ENCODE data around the gene ABLIM2. TPM values are rescaled to one million over a fixed set of nuclear protein-coding genes. Genes with fewer than 3 reads are reported as not detected.

The ABLIM2 gene
- total RNA-seq, 1 experiment from 2014 or later: 6.1 TPM

GRCh38 chr4:8013976-8014726 lies 144.5 kb downstream of the ABLIM2 start:
- ChIA-PET POLR2A (no interaction called here), RAD21 (ENCODE audit: low non-redundant PET in 1 of 2, low total read pairs in 2 of 2, uncharacterized antibody in 2 of 2, unreplicated experiment in 2 of 2) (no interaction called here), CTCF (no interaction called here)
- no peak for DNase-seq (ENCODE audit: low read depth, low spot score)
- intact Hi-C loops (cut with micrococcal nuclease): no loop called here
- no peak overlapping the region for H3K4me3 ChIP-seq (replicated peaks in 1 of 2; ENCODE audit: low read depth in 1 of 2, low read length in 2 of 2)
- BruUV-seq (replicated peaks): no TSS peak
- no peak for TF ChIP-seq POLR2A (IDR thresholded peaks at IDR 0.05; ENCODE audit: borderline replicate concordance, extremely low read depth, insufficient read depth, insufficient read length)
- H4K20me1 ChIP-seq (ENCODE audit: insufficient read depth): no peaks in the 10 kb centered on the region
- H3K27ac ChIP-seq (ENCODE audit: low read depth, low read length): no peak overlapping the region
- ATAC-seq: no peak
- H3K9ac ChIP-seq (ENCODE audit: low read length): no peak overlapping the region
- H3K79me2 ChIP-seq (ENCODE audit: insufficient read depth, low read length): no peaks in the 10 kb centered on the region
- peaks cover 0 to 1% of the 10 kb centered on the region in 2 experiments; a peak in 2 of 4 replicates for H3K4me1 ChIP-seq (ENCODE audit: control insufficient read depth in 1 of 2, insufficient read depth in 2 of 2, low read length in 2 of 2)
- peaks cover 10% of the 10 kb centered on the region; the same call in 1 of the 2 replicates for H3K27me3 ChIP-seq (ENCODE audit: insufficient read depth, low read length)
- H2AFZ ChIP-seq (ENCODE audit: low read depth, low read length, poor library complexity, severe bottlenecking): no peak overlapping the region
- H3K36me3 ChIP-seq (ENCODE audit: control insufficient read depth in 1 of 2, insufficient read depth in 2 of 2, low read length in 2 of 2): no peaks in the 10 kb centered on the region
- H3K4me2 ChIP-seq (ENCODE audit: low read length): no peak overlapping the region
- no peaks in the 10 kb centered on the region for H3K9me2 ChIP-seq (ENCODE audit: insufficient read depth)
- H3K9me3 ChIP-seq (ENCODE audit: control insufficient read depth in 1 of 2, insufficient read depth in 1 of 2, low read depth in 1 of 2, low read length in 2 of 2): no peaks in the 10 kb centered on the region

GRCh38 chr4:8012517-8012916 lies 146.1 kb downstream of the ABLIM2 start:
- POLR2A ChIA-PET: no interaction called here
- TF ChIP-seq SIN3A (IDR thresholded peaks at IDR 0.05; ENCODE audit: low read depth): no peak
- TF ChIP-seq TCF7L2 (IDR thresholded peaks at IDR 0.05; ENCODE audit: borderline replicate concordance, extremely low read depth, insufficient read depth, insufficient read length): no peak
- TF ChIP-seq MAX (IDR thresholded peaks at IDR 0.05): no peak
- TF ChIP-seq REST (IDR thresholded peaks at IDR 0.05; ENCODE audit: low read depth): no peak
- no peak for TF ChIP-seq RAD21 (IDR thresholded peaks at IDR 0.05; ENCODE audit: low read depth)
- TF ChIP-seq EGR1 (IDR thresholded peaks at IDR 0.05; ENCODE audit: low read depth): no peak
- TF ChIP-seq ZFX (IDR thresholded peaks at IDR 0.05): no peak
- no peak for TF ChIP-seq POLR2AphosphoS5 (IDR thresholded peaks at IDR 0.05; ENCODE audit: low read depth, low read length)
- no peak for TF ChIP-seq CTCF (IDR thresholded peaks at IDR 0.05 in 2 of 3, conservative IDR thresholded peaks at IDR 0.05 in 1 of 3; ENCODE audit: borderline replicate concordance in 1 of 3, insufficient read depth in 1 of 3, low read depth in 2 of 3, low read length in 2 of 3)
- TF ChIP-seq FOSL1 (IDR thresholded peaks at IDR 0.05; ENCODE audit: low read depth): no peak
- TF ChIP-seq CEBPB (IDR thresholded peaks at IDR 0.05; ENCODE audit: low read depth): no peak
- TF ChIP-seq ELF1 (IDR thresholded peaks at IDR 0.05; ENCODE audit: borderline replicate concordance, low read depth): no peak
- TF ChIP-seq JUND (IDR thresholded peaks at IDR 0.05): no peak
- no peak for TF ChIP-seq ATF3 (IDR thresholded peaks at IDR 0.05)
- TF ChIP-seq EZH2phosphoT487 (IDR thresholded peaks at IDR 0.05; ENCODE audit: borderline replicate concordance): no peak

More at GRCh38 chr4:8012517-8012916, 146.1 kb downstream of the ABLIM2 start:
- Histone ChIP-seq H3K4me2 (ENCODE audit: low read length) (no peak overlapping the region), H3K36me3 (ENCODE audit: control insufficient read depth in 1 of 2, insufficient read depth in 2 of 2, low read length in 2 of 2) (no peaks in the 10 kb centered on the region), H3K9ac (ENCODE audit: low read length) (no peak overlapping the region), H4K20me1 (ENCODE audit: insufficient read depth) (no peaks in the 10 kb centered on the region), H3K27me3 (ENCODE audit: insufficient read depth, low read length) (peaks cover 10% of the 10 kb centered on the region; the same call in 1 of the 2 replicates), H3K9me3 (ENCODE audit: control insufficient read depth in 1 of 2, insufficient read depth in 1 of 2, low read depth in 1 of 2, low read length in 2 of 2) (no peaks in the 10 kb centered on the region), H2AFZ (ENCODE audit: low read depth, low read length, poor library complexity, severe bottlenecking) (no peak overlapping the region), H3K79me2 (ENCODE audit: insufficient read depth, low read length) (no peaks in the 10 kb centered on the region), H3K4me1 (ENCODE audit: control insufficient read depth in 1 of 2, insufficient read depth in 2 of 2, low read length in 2 of 2) (no peaks in the 10 kb centered on the region), H3K27ac (ENCODE audit: low read depth, low read length) (no peak overlapping the region), H3K9me2 (ENCODE audit: insufficient read depth) (no peaks in the 10 kb centered on the region), H3K4me3 (replicated peaks in 1 of 2; ENCODE audit: low read depth in 1 of 2, low read length in 2 of 2) (no peak overlapping the region)
- no TSS peak for BruUV-seq (replicated peaks)
- RAD21 ChIA-PET (ENCODE audit: low non-redundant PET in 1 of 2, low total read pairs in 2 of 2, uncharacterized antibody in 2 of 2, unreplicated experiment in 2 of 2): no interaction called here
- intact Hi-C loops (cut with micrococcal nuclease): no loop called here
- CTCF ChIA-PET: no interaction called here
- ATAC-seq (no peak), DNase-seq (ENCODE audit: low read depth, low spot score) (no peak)
